Psoas muscle (tissue), 8 donors: ENCODE results near the gene THRA. TPM values are rescaled to one million over a fixed set of nuclear protein-coding genes. Genes with fewer than 3 reads are reported as not detected.

Source experiments
- ATAC-seq, 4 donors: fragments of 200-7000 bp; cut with Tn5 transposase; one replicate each; pipeline ENCODE4 v1.9.1; 2020; ENCODE audit warnings: moderate library complexity in 3 of 4, mild to moderate bottlenecking in 2 of 4
- DNase-seq, 2 donors: peaks; one replicate each; pipeline ENCODE4 v3.0.0-alpha.2; 2020
- H3K27ac ChIP-seq: fragments of 200-600 bp; one replicate; pipeline ENCODE4 v1.8.0; 2022
- H3K27me3 ChIP-seq, 3 donors: fragments of 200-600 bp in 1 of 3; one replicate each; pipeline versions ENCODE4 v1.6.1 to v1.8.0; 2013 to 2022; ENCODE audit warnings: low read length in 2 of 3, mild to moderate bottlenecking in 2 of 3, moderate library complexity in 1 of 3; ENCODE audit not compliant: insufficient read depth in 3 of 3
- H3K36me3 ChIP-seq, 2 donors: fragments of 200-600 bp in 1 of 2; one replicate each; pipeline versions ENCODE4 v1.6.1 to v1.8.0; 2013 to 2022; ENCODE audit warnings: low read depth in 1 of 2, mild to moderate bottlenecking in 1 of 2, moderate library complexity in 1 of 2; ENCODE audit not compliant: insufficient read depth in 1 of 2
- H3K4me1 ChIP-seq: fragments of 200-600 bp; one replicate; pipeline ENCODE4 v1.8.0; 2022
- H3K4me3 ChIP-seq: fragments of 200-600 bp; one replicate; pipeline ENCODE4 v1.8.0; 2022; ENCODE audit warnings: mild to moderate bottlenecking
- H3K9me3 ChIP-seq: fragments of 200-600 bp; one replicate; pipeline ENCODE4 v1.8.0; 2022
- WGBS, 3 donors: extraction: QIAGEN DNeasy Blood & Tissue Kit; methylation state at CpG; one replicate each; pipeline versions ENCODE4 v1.1.6 to v1.1.7; 2013; 5-methylcytosine and 5-hydroxymethylcytosine counted together
- intact Hi-C, 2 donors: fragments of 100-400 bp; cut with DNase I; formaldehyde crosslinking; loops; one replicate each; pipeline versions ENCODE4 v1.11.0 to v1.14.2; 2022
- polyA plus RNA-seq, 3 donors: library from polyadenylated mRNA; stranded (reverse); fragments of 200-250 nt; gene quantifications; one replicate each; pipeline ENCODE4 v1.2.3, GENCODE V29; 2013
- total RNA-seq, 4 donors: library from RNA; stranded (reverse); fragmentation: NEBNext Ultra II Directional in 2 of 4; extraction: Animal tissue kit (Norgen Biotek cat#: 25700) in 2 of 4; gene quantifications; one replicate each; pipeline versions ENCODE4 v1.2.1 to v1.2.4, GENCODE V29; 2021 to 2023
- TF ChIP-seq, protein P1 (sequence below): fragments of 200-600 bp; IDR thresholded peaks from one replicate; pipeline ENCODE4 v1.8.0; 2022; ENCODE audit warnings: antibody characterized with exemption
- donor health status: healthy with polysubstance abuse.
- donor health status: DM: no; HTN: no; CAD: no; lungs with moderate emphysema.
- donor health status: Bipolar disorder and iron deficiency.
- donor health status: healthy.
- donor health status: DM: yes; HTN: yes; CAD: no.
- donor health status: DM: no; HTN: no; CAD: no.
- donor health status: DM: no; HTN: no; CAD: no.
- donor health status: DM: yes; HTN: yes; CAD: no.

THRA gene
- total and polyA plus RNA-seq, 7 donors = 9.5 to 60.0 (median 41.2) TPM

DNA sequence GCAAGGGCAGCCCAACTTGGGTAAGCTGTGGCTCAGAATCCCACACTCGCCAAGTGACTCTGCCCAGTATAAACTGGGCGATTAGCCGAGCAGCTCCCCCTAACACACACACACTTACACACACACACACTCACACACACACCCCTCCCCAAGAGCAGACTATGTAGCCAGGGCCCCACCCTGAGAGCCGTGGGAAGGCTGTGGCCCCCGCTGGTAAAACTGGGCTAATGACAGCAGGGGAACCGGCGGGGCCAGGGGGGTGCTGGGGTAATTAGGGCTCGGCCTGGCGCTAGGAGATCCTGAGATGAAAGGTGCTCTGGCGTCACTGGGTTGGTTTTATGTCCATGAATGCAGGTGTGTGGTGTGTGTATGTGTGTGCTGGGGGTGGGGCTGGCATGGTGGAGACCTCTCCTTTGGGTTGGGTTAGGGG, 1.1 kb upstream of the THRA start:
- Histone ChIP-seq H3K27ac (no peak overlapping the region), H3K27me3 (no peaks in the 10 kb centered on the region), H3K9me3 (no peaks in the 10 kb centered on the region), H3K4me1 (peaks cover 31% of the 10 kb centered on the region), H3K4me3 (no peak overlapping the region), H3K36me3 (no peaks in the 10 kb centered on the region)
- TF ChIP-seq, protein P1, sequence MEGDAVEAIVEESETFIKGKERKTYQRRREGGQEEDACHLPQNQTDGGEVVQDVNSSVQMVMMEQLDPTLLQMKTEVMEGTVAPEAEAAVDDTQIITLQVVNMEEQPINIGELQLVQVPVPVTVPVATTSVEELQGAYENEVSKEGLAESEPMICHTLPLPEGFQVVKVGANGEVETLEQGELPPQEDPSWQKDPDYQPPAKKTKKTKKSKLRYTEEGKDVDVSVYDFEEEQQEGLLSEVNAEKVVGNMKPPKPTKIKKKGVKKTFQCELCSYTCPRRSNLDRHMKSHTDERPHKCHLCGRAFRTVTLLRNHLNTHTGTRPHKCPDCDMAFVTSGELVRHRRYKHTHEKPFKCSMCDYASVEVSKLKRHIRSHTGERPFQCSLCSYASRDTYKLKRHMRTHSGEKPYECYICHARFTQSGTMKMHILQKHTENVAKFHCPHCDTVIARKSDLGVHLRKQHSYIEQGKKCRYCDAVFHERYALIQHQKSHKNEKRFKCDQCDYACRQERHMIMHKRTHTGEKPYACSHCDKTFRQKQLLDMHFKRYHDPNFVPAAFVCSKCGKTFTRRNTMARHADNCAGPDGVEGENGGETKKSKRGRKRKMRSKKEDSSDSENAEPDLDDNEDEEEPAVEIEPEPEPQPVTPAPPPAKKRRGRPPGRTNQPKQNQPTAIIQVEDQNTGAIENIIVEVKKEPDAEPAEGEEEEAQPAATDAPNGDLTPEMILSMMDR = no peak
- no peak for DNase-seq
- no peak for ATAC-seq
- WGBS, 3 donors = 72 to 83% (median 77%) methylated on average over 10 of the region's 10 CpGs
- intact Hi-C loops = loop anchor here (1.0 to 5.0 kb wide), 3 partner anchors 25 to 106 kb away; no protein-coding TSS in a partner anchor

DNA sequence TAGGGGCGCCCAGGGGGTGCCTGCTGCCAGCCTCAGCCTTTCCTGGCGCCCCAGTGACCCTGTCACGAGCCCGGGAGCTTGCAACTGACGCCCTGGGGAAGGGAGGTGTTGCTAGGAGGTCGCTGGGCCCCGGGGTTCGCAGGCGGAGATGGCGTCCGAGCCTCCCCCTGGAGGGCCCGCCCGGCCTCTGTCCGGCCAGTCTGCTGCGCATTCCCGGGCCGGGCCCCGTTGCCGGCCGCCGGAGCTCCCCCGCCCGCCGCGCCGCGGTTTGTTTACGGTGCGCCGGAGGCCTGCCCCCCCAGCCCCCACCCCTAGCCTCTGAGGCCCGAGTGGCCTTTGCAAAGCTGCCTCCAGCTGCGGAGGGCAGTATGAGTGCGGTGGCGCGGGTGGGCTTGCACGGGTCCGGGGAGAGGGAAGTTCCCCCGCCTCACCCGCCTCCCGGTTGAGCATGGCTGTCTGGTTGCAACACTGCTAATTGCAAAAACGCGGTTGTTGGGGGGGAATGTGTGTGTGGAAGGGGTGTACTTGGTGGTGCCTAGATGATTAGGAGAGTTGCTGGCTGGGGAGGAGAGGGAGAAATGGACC, 514 bp downstream of the THRA start:
- Histone ChIP-seq H3K36me3 (no peaks in the 10 kb centered on the region), H3K4me3 (peak overlapping the region; percentile 100), H3K27ac (peak overlapping the region; percentile 94), H3K4me1 (peaks cover 38% of the 10 kb centered on the region), H3K27me3 (no peaks in the 10 kb centered on the region), H3K9me3 (no peaks in the 10 kb centered on the region)
- TF ChIP-seq, protein P1 = no peak
- DNase-seq (peak; percentile 70 to 80), ATAC-seq (peak; percentile 34 to 61 (median 48))
- intact Hi-C loops = loop anchor here (2.0 to 5.0 kb wide), 2 partner anchors 50 to 104 kb away; no protein-coding TSS in a partner anchor
- 0 to 1% (median 0%) methylated on average over 25 to 42 of the region's 42 CpGs for WGBS, 3 donors

DNA sequence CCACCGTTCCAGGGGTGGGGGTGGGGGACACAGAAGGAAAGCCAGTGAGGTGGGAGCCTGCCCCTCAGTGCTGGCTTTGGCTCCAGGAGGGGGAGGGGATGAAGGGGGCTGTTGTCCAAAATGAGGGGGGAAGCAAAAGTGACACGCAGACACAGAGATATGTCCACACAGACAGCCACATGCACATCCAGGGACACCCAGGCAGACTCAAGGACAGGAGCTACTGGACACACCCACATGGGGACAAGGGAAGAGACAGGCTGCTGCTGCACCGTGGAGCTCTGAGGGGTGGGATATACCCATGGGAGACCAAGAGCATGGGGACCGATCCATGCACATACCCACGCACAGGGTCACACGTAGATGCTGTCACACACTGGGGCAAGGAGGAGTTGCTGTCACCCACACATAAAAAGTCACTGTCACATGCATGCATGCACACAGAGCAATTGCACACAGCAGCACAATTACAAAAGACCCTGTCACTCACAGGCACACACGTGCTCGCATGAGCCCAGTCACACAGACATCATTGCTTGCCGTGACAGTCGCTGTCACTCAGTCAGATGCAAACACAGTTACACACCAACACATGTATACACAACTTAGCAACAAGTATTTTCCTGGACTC, 1.3 kb downstream of the THRA start:
- intact Hi-C loops = loop anchor here (2.0 to 5.0 kb wide), 2 partner anchors 49 to 103 kb away; no protein-coding TSS in a partner anchor
- 2 to 4% (median 3%) methylated on average over 10 of the region's 10 CpGs for WGBS, 3 donors
- Histone ChIP-seq H3K27ac (peak overlapping the region; percentile 94), H3K27me3 (no peaks in the 10 kb centered on the region), H3K4me1 (peaks cover 43% of the 10 kb centered on the region), H3K9me3 (no peaks in the 10 kb centered on the region), H3K4me3 (peak overlapping the region; percentile 100), H3K36me3 (no peaks in the 10 kb centered on the region)
- ATAC-seq (peak; percentile 6 to 37 (median 34)), DNase-seq (no peak)
- TF ChIP-seq, protein P1 = no peak

DNA sequence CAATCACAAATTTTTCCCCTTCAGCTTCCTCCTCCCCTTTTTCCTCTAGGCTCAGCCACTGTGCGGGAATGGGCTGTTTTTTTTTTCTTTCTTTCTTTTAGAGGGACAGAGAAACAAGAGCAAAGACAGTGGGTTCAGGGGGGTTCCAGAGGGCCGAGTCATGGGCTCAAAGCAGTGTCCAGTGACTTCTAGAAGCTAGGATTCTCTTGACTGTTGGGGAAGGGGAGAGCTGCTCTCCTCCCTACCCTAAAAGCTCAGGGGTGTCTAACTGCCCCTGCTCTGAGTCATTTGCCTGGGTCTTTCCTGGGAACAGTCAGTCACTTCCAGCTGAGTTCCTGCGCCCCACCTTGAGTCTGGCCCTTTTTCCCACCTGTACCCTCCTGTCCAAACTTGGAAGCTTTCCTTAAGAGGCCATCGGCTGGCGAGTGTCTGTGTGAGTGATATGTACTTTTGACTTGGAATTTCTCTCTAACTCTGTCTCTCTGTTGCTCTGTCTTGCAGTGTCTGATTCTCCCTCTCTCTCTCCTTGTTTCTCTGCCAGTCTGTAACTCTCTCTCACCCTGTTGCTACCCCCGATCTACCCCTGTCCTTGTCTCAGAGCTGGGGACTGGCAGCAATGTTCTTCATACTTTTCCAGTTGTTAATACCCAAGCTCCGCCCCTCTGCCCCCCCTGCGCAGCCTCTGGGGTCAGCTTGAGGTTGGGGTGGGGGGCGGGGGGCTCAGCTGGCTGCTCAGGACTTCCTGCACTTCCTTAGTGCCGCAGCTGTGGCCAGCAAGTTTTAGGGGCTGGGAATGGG, 2.4 kb downstream of the THRA start:
- no peaks in the 10 kb centered on the region for H3K36me3 ChIP-seq
- WGBS, 3 donors = 5 to 10% (median 10%) methylated on average over 10 of the region's 10 CpGs
- H3K27ac ChIP-seq = peak overlapping the region; percentile 94
- H3K9me3 ChIP-seq = no peaks in the 10 kb centered on the region
- H3K27me3 ChIP-seq = no peaks in the 10 kb centered on the region
- H3K4me1 ChIP-seq = peaks cover 54% of the 10 kb centered on the region
- TF ChIP-seq, protein P1 = no peak
- no peak for DNase-seq
- H3K4me3 ChIP-seq = peak overlapping the region; percentile 100
- intact Hi-C loops = loop anchor here in 1 of 2 donors (5.0 kb wide), 1 partner anchor 102 kb away; no protein-coding TSS in a partner anchor
- ATAC-seq = no peak
